Globus pallidus (tissue), 1 donor: ENCODE data around the gene PTPRT.

Experiments used
- DNase-seq: peaks from one replicate; pipeline ENCODE4 v3.0.0-alpha.2; 2015; ENCODE audit warnings: low spot score

PTPRT gene

GRCh38 chr20:42043921-42044320 is 1145.8 kb downstream of the PTPRT start:
- no peak for DNase-seq

- no peak for DNase-seq
Measured at GRCh38 chr20:42041000-42041565, 1148.6 kb downstream of the PTPRT start.

- no peak for DNase-seq
Measured at GRCh38 chr20:42027746-42028268, 1161.9 kb downstream of the PTPRT start.

- DNase-seq, result no peak
Measured at GRCh38 chr20:42026599-42026998, 1163.1 kb downstream of the PTPRT start.

GRCh38 chr20:42024653-42025052 is 1165.1 kb downstream of the PTPRT start:
- DNase-seq, result no peak
